Measurements from ENCODE around the gene COA7.

Gene COA7

GRCh38 chr1:52697795-52698674 is at the start of gene COA7 (continued):
- TF ChIP-seq ZBTB11 (tag by site-specific recombination; conservative IDR thresholded peaks at IDR 0.05; ENCODE audit: low read depth) (no peak; the same call in 1 of the 2 replicates), KLF9 (tag by site-specific recombination; IDR thresholded peaks at IDR 0.05; ENCODE audit: low read depth) (peak; percentile 95), MZF1 (tag by site-specific recombination; IDR thresholded peaks at IDR 0.05; ENCODE audit: borderline replicate concordance) (peak; percentile 44; the same call in 1 of the 2 replicates), ZNF174 (tag by site-specific recombination; IDR thresholded peaks at IDR 0.05) (no peak), PRDM10 (tag by site-specific recombination; IDR thresholded peaks at IDR 0.05) (peak; percentile 92), ZNF561 (tag by site-specific recombination; IDR thresholded peaks at IDR 0.05; ENCODE audit: borderline replicate concordance) (peak; percentile 47; the same call in 1 of the 2 replicates), ZNF747 (tag by site-specific recombination; IDR thresholded peaks at IDR 0.05) (no peak), ZFP37 (tag by site-specific recombination; IDR thresholded peaks at IDR 0.05) (peak; percentile 55; the same call in 1 of the 2 replicates), RBAK (tag by site-specific recombination; IDR thresholded peaks at IDR 0.05) (no peak), ZNF426 (tag by site-specific recombination; IDR thresholded peaks at IDR 0.05) (no peak), SP7 (tag by site-specific recombination; IDR thresholded peaks at IDR 0.05) (peak; percentile 77), ZNF768 (tag by site-specific recombination; IDR thresholded peaks at IDR 0.05) (no peak), ZNF76 (tag by site-specific recombination; IDR thresholded peaks at IDR 0.05; ENCODE audit: borderline replicate concordance, low read depth) (peak; percentile 85; the same call in 1 of the 2 replicates), ZNF580 (tag by site-specific recombination; IDR thresholded peaks at IDR 0.05) (peak; percentile 73; the same call in 1 of the 2 replicates), ZBTB17 (tag by site-specific recombination; IDR thresholded peaks at IDR 0.05) (peak; percentile 82), KLF1 (tag by site-specific recombination; IDR thresholded peaks at IDR 0.05) (no peak; the same call in 1 of the 2 replicates), GLIS2 (tag by site-specific recombination; IDR thresholded peaks at IDR 0.05) (peak; percentile 83), ZNF658 (tag by site-specific recombination; IDR thresholded peaks at IDR 0.05) (no peak), ZNF707 (tag by site-specific recombination; IDR thresholded peaks at IDR 0.05) (no peak), KLF8 (tag by site-specific recombination; IDR thresholded peaks at IDR 0.05) (peak; percentile 88; the same call in 1 of the 2 replicates), ZNF280C (tag by site-specific recombination; IDR thresholded peaks at IDR 0.05) (no peak), PRDM1 (tag by site-specific recombination; IDR thresholded peaks at IDR 0.05) (no peak), TRIM28 (IDR thresholded peaks at IDR 0.05; ENCODE audit: borderline replicate concordance, low read length) (peak; percentile 52; the same call in 1 of the 2 replicates), ZNF670 (tag by site-specific recombination; IDR thresholded peaks at IDR 0.05; ENCODE audit: low read depth) (no peak), KLF7 (tag by site-specific recombination; IDR thresholded peaks at IDR 0.05; ENCODE audit: borderline replicate concordance) (no peak), ZNF660 (tag by site-specific recombination; IDR thresholded peaks at IDR 0.05) (no peak), ZNF488 (tag by site-specific recombination; IDR thresholded peaks at IDR 0.05) (no peak), ZNF175 (tag by site-specific recombination; IDR thresholded peaks at IDR 0.05) (no peak), ZNF664 (tag by site-specific recombination; IDR thresholded peaks at IDR 0.05) (no peak), ZFP41 (tag by site-specific recombination; IDR thresholded peaks at IDR 0.05; ENCODE audit: borderline replicate concordance) (no peak)
